ENCODE results near the gene CD164L2.

DNA sequence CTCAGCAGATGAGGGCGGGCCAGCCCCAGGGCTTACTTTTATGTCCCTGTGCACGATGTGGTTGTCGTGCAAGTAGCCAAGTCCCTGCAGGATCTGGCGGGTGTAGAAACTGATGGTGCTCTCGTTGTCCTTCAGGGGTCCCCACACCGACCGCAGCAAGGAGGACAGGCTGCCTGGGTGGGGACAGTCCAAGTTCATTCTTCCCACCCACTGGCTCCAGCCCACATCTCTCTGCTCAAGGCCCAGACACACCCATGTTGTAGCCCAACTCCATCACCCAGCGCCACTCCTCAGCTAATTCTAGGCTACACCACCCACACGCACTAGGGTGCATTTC is 23.3 kb downstream of the CD164L2 start:
- TF ChIP-seq EP300 (IDR thresholded peaks at IDR 0.05) (no peak), CTCF (IDR thresholded peaks at IDR 0.05) (no peak), POLR2A (IDR thresholded peaks at IDR 0.05; ENCODE audit: low read depth) (no peak), POLR2AphosphoS5 (IDR thresholded peaks at IDR 0.05) (no peak)
